Mucosa of descending colon (tissue), 3 donors: ENCODE results near the gene IL34. TPM values are rescaled to one million over a fixed set of nuclear protein-coding genes. Genes with fewer than 3 reads are reported as not detected.
A peak's percentile ranks its signal among the peaks of the same experiment; 100 is the strongest.

Experiments used
- ATAC-seq: fragments of 200-7000 bp; cut with Tn5 transposase; one replicate; pipeline ENCODE4 v1.9.1; 2020; ENCODE audit warnings: mild to moderate bottlenecking, moderate library complexity
- DNase-seq, 3 donors: peaks; one replicate each; pipeline ENCODE4 v3.0.0-alpha.2; 2020
- H3K36me3 ChIP-seq: fragments of 200-600 bp; one replicate; pipeline ENCODE4 v1.8.0; 2021; ENCODE audit warnings: low read depth, mild to moderate bottlenecking
- H3K4me1 ChIP-seq: fragments of 200-600 bp; one replicate; pipeline ENCODE4 v1.8.0; 2021; ENCODE audit warnings: low read depth, mild to moderate bottlenecking
- H3K4me3 ChIP-seq: fragments of 200-600 bp; one replicate; pipeline ENCODE4 v1.8.0; 2021; ENCODE audit warnings: mild to moderate bottlenecking
- H3K9me3 ChIP-seq: fragments of 200-600 bp; one replicate; pipeline ENCODE4 v1.8.0; 2021; ENCODE audit warnings: mild to moderate bottlenecking
- CTCF ChIP-seq: fragments of 200-600 bp; IDR thresholded peaks from one replicate; pipeline ENCODE4 v1.8.0; 2022; ENCODE audit warnings: antibody characterized with exemption, mild to moderate bottlenecking
- intact Hi-C, 2 donors: fragments of 100-400 bp; cut with DNase I in 1 of 2; cut with micrococcal nuclease in 1 of 2; formaldehyde crosslinking; loops; one replicate each; pipeline versions ENCODE4 v1.11.0 to v1.11.1; 2022; cut with DNase I, micrococcal nuclease
- total RNA-seq, 3 donors: library from RNA; stranded (reverse); fragmentation: NEBNext Ultra II Directional in 2 of 3; extraction: Animal tissue kit (Norgen Biotek cat#: 25700) in 2 of 3; gene quantifications; one replicate each; pipeline versions ENCODE4 v1.2.1 to v1.2.4, GENCODE V29; 2021 to 2023
- donor health status: DM: no; HTN: no; CAD: no; lungs with moderate emphysema.
- donor health status: DM: no; HTN: no; CAD: no.
- donor health status: DM: no; HTN: yes; CAD: no.

IL34 gene
- total RNA-seq, 3 donors from 2014 or later = 1.2 to 2.2 (median 1.8) TPM

GRCh38 chr16:70696355-70696754 is 50.0 kb downstream of the IL34 start:
- Histone ChIP-seq H3K4me3 (no peak overlapping the region), H3K4me1 (peaks cover 22% of the 10 kb centered on the region), H3K36me3 (no peaks in the 10 kb centered on the region), H3K9me3 (no peaks in the 10 kb centered on the region)
- ATAC-seq (no peak), DNase-seq (no peak)
- no peak for TF ChIP-seq CTCF
- intact Hi-C loops = no loop called here

- TF ChIP-seq CTCF = no peak
These were observed 50.7 kb downstream of the IL34 start for GRCh38 chr16:70696952-70697593.

GRCh38 chr16:70697594-70698170 is 51.3 kb downstream of the IL34 start:
- Histone ChIP-seq H3K4me1 (peaks cover 12% of the 10 kb centered on the region), H3K36me3 (no peaks in the 10 kb centered on the region), H3K9me3 (no peaks in the 10 kb centered on the region), H3K4me3 (no peak overlapping the region)
- ATAC-seq = no peak
- intact Hi-C loops = no loop called here
- no peak for TF ChIP-seq CTCF
- no peak for DNase-seq

More at GRCh38 chr16:70696952-70697593, 50.7 kb downstream of the IL34 start:
- H3K4me1 ChIP-seq = peaks cover 17% of the 10 kb centered on the region
- H3K4me3 ChIP-seq = no peak overlapping the region
- no peaks in the 10 kb centered on the region for H3K9me3 ChIP-seq
- H3K36me3 ChIP-seq = no peaks in the 10 kb centered on the region
- intact Hi-C loops = no loop called here
- no peak for DNase-seq
- ATAC-seq = peak; percentile 32

GRCh38 chr16:70698901-70699300 is 52.5 kb downstream of the IL34 start:
- no peak for DNase-seq
- Histone ChIP-seq H3K4me3 (no peak overlapping the region), H3K4me1 (peaks cover 16% of the 10 kb centered on the region), H3K36me3 (no peaks in the 10 kb centered on the region), H3K9me3 (no peaks in the 10 kb centered on the region)
- intact Hi-C loops = no loop called here
- no peak for ATAC-seq
- no peak for TF ChIP-seq CTCF

DNA sequence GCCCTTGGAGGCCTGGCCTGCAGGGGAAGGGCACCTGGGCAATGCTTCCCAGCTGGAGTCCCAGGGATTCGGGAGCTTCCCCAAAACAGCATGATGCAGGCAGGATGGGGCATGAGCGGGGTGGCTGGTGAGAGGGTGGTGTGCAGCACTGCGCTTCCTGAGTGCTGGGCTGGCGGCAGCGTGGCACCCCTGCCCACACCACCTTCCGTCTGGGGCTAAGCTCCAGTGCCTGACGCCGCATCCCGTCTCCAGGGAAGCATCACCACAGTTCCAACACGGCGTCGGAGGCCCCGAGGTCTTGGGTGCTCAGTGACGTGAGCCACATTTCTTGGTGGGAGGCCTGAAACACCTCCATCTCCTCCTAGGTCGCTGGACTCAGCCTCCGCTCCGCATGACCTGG is 53.3 kb downstream of the IL34 start:
- no peak for DNase-seq
- Histone ChIP-seq H3K9me3 (no peaks in the 10 kb centered on the region), H3K4me3 (no peak overlapping the region), H3K4me1 (peaks cover 16% of the 10 kb centered on the region), H3K36me3 (no peaks in the 10 kb centered on the region)
- ATAC-seq = no peak
- intact Hi-C loops = no loop called here
- no peak for TF ChIP-seq CTCF
